NCI-H1436 treated with DMSO at 0.1 percent for 48 hours (cell line): Measurements from ENCODE around the gene AK8.
"Not testable (repeated sequence)": the region's sequence is repeated elsewhere in the genome, so short reads cannot be mapped to it uniquely, and the experiment has no call there.

Experiments used
- DNase-seq: peaks from one replicate; lab custom pipeline; 2025; lab: John Stamatoyannopoulos, UW

Gene AK8

DNA sequence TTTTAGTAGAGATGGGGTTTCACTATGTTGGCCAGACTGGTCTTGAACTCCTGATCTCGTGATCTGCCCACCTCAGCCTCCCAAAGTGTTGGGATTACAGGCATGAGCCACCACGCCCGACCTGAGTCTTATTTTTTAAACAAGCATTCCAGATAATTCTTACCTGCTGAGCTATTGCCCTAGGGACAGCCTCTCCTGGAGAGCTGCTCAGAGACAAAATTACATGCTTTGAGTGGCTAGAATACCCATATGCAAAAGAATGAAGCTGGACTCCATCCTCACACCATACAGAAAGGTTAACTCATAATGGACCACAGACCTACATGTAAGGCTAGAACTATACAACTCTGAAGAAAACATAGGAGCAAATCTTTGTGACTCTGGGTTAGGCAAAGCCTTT lies 166.2 kb downstream of the AK8 start:
- no peak for DNase-seq

DNA sequence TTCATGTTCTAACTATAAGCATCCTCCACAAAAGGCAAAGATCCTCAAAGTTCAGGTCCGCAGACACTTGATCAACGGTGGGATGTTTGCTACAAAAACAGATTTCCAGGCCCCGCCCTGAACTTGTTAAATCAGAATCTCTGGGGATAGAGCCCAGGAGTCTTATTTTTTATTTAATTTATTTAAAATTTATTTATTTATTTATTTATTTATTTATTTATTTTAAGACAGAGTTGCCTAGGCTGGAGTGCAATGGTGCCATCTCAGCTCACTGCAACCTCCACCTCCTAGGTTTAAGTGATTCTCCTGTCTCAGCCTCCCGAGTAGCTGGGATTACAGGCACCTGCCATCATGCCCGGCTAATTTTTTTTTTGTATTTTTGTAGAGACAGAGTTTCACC lies 166.9 kb downstream of the AK8 start:
- not testable (repeated sequence) for DNase-seq

DNA sequence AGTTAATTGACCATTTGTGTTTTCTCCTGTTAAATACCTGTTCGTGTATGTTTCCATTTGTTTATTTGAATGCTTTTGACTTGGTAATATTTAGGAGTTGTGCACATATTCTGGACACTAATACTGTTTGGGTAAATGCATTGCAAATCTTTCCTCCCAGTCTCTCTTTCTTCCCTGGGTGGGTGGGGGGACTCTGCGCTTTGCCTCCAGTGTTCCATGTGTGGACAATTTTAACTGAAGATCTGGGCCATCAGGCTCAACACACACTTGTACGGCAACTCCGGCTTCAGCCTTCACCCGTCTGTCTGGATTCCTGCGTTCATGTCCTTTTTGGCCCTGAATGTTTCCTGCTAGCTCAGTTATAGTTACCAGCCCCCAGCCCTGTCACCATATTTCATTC lies 167.8 kb downstream of the AK8 start:
- DNase-seq = no peak

DNA sequence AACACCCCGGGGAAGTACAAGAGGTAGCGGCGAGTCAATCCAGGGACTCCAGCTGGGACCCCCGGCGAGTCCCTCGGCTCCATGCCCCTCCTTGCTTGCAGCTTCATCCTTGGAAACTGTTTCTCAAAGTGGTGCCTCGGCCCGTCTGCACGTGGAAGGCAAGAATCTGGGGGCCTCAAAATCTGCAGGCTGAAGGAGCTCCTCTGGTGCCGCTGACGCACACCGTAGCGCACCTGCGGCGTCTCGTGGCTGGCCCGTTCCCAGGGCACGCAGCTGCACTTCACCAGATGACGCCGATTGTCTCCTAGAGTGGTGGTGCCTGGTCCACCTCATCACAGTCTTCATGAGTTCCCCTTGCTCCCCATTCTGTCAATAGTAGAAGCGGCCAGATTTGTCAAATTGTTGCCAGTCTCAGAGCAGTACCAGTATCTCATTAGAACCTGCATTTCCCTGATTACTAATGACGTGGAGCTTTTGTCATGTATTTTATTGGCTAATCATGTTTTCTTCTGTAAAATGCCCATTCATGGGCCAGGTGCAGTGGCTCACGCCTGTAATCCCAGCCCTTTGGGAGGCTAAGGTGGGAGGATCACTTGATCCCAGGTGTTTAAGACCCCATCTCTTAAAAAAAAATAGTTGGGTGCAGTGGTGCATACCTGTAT lies 169.2 kb downstream of the AK8 start:
- DNase-seq = no peak

DNA sequence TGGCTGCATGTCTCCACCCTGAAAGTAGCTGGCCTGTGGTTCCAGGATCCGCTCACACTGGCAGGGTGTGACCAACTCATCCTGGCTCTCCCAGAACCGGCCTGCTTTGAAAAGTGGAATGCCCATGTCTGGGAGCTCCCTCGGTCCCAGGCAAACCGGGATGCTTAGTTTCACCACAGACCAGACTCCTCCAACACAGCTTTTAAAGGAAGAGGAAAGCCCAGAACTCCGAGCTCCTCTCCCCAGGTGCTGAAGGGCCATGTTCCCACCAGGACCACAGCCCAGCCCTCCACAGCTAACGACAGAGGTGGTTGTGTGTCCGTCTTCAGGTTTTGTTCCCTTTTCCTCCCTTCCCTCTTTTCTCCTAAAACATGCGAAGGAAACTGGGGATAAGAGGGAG lies 169.8 kb downstream of the AK8 start:
- DNase-seq = no peak

DNA sequence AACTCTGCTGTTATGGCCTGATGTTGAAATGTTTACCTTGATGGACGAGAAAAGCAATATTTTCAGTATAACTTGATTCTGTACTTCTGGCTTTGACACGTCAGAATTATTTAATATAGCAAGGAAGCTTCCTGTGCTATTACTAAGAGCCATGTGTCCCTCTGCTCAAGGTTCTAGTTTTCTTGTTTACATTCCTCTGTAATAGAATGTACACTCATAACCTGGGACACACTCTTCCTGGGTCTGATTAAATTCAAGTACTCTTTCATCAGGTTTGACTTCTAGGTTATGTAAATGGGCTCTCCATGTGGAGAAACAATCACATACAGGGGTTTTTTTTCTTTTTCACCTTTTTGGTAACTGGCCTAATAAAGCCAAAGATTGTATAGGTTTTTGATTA lies 174.7 kb downstream of the AK8 start:
- no peak for DNase-seq

DNA sequence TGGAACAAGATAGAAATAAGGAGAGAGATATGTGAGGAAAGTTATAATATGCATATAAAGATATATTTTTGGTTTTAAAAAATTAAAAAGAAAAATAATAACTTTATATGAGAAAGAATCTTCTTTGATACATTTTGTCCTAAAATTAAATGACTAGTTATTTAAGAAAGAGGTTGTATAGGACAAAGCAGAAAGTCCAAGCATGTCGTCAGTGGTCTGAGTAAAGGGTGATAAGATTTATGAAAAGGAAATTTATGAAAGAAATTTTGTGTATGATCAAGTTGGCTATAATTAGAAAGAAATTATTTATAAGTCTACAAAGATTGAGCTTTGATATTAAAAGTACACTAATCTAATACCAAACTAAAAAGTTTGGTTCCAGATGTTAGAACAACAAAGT lies 175.8 kb downstream of the AK8 start:
- DNase-seq = no peak

DNA sequence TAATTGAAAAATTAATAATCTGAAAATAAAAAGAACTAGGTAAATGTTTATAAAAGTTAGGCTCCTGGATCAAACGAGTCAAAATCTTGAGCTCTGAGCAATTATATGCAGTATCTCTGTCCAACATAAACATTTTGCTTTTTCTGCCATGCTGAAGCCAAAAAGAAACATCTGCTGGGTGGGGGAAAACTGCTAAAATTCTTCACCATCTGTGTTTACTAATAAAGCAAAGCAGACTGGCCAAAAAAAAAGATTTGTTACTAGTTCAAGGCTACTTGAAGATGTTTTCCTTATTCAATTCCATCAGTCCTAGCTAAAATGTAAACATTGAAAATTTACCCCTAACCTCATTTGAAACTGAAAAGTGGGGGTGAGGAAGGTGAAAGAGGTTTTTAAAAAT lies 178.1 kb downstream of the AK8 start:
- no peak for DNase-seq

DNA sequence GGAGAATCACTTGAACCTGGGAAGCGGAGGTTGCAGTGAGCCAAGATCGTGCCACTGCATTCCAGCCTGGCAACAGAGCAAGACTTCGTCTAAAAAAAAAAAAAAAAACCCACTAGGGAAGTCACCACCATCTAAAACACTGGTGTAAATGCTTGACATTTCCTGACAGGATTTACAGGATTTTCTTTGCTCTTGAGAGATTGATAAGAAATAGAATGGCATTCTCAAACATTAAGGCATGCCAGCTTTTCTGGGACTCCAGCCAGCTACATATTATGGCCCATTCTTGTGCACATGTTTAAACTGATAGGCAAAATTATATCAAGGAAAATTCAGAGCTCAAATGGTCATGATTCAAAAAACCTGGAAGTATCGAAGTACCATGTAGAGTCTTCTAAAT lies 179.1 kb downstream of the AK8 start:
- no peak for DNase-seq

DNA sequence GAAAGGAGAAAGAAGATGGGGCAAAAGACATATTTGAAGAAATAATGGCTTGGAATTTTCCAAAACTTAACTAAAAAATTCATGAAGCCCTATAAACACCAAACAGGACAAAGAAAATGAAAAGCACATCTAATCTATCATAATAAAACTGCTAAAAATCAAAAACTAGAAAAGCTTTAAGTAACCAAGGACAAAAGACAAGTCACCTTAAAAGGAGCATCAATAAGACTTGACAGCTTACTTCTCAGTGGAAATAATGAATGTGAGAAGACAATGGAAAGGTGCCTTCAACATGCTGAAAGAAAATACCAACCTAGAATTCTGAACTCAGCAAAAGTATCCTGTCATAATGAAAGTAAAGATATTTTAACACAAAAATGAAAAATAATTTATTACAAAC lies 180.9 kb downstream of the AK8 start:
- no peak for DNase-seq

DNA sequence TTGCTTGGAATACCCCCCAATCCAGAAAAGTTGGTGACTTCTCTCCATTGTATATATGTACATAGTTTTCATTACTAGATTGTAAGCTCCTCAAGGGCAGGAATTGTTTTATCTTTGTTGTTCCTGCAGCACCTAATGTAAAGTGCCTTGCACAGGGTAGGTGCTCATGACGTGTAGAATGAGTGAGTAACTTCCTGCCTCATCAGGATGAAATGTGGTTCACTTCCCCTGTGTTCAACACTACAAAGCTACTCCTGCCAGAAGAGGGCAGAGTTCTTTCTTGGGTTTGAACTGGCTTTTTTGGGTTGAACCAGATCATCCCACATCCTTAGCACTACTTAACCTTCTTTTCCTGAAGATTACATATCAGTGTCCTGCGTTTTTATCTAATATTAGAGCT lies 183.9 kb downstream of the AK8 start:
- DNase-seq = no peak

DNA sequence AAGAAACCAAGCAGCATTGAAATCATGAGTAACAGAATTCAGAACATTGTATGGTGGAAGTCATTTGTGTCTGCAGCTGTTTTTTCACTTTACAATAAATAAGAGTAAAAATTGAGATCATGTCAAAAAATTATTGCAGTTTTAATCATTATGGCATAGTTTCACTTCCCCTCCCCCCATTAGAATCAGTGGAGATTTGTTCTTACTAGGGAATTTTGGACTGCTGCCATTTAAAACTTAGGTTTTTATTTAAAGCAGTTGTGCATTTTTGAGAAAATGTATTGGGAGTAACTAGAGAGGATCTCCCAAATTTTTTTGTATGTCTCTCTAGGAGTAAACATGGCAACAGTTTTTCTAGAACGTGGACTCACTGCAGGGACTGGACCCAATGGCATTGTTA lies 187.4 kb downstream of the AK8 start:
- no peak for DNase-seq

DNA sequence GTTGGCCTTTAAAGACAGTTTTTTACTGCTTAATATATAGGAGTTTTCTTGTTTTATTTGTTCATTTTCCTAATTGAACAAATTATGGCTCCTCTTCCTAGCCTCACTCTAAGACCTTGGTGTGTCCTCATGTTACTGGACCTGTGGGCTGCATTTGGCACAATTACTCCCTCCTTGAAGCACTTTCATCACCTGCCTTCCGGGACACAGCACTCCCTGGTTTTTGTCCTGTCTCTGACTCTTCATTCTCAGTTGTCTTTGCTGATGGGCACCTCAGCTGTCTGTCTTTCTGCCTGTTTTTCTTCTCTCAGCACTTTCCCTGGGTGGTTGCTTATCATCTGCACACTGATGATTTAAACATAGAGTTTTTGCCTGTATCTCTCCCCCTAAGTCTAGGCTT lies 194.2 kb downstream of the AK8 start:
- DNase-seq = no peak

DNA sequence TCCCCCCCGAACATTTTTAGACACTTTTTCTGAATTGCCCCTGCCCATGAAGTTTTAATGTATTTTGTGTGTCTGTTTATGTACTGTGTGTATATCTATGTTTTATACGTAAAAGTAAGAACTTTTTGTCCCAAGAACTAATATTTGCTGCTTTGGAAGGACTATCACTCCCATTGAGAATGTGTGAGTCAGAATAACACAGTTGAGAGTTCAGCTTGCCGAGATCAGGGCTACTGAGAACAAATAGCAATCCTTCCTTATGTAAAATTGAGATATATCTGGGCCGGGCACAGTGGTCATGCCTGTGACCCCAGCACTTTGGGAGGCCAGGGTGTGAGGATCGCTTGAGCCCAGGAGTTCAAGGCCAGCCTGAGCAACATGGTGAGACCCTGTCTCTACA lies 196.5 kb downstream of the AK8 start:
- no peak for DNase-seq

DNA sequence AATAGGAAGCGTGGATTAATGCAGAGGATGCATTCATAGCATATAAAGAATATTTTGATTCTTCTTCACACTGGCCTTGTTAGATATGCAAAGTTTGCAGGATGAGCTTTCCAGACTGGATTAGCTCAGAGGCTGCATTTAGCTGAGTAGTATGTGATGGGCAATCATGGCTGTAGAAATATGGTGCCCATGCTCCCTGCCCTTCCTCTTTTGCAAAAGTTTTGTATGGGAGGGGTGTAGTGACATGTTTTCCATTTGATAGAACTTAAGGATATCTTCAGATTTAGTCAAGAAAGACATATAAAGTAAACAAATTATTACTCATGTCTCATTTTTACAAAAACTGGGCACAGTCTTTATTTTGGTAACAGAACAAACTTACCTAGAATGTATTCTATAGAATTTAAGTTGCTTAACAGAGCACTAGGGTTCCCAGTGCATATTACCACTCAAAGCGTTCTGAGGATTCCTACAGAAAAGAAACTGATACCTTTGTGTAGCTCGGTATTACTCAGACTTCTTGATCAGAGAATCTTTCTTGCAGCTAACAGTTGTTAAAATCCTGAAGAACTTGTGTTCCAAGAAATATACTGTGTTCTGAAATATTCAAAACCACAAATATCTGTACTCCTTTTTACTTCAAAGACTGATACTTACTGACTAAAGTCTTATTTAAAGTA lies 198.0 kb downstream of the AK8 start:
- no peak for DNase-seq

DNA sequence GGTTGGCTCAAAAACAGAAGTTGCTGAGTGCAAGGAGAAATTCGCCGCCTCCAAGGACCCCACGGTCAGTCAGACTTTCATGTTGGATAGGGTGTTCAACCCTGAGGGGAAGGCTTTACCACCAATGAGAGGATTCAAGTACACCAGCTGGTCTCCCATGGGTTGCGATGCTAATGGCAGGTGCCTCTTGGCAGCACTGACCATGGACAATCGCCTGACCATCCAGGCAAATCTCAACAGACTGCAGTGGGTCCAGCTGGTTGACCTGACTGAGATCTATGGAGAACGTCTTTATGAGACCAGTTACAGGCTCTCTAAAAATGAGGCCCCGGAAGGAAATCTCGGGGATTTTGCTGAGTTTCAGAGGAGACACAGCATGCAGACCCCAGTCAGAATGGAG lies 200.1 kb downstream of the AK8 start:
- DNase-seq = no peak
